HG03457 (cell line): Measurements from ENCODE around the gene OSBPL3.

Experiments used
- ATAC-seq: cut with Tn5 transposase; IDR thresholded peaks from one replicate; pipeline ENCODE4 v1.9.1; 2021; ENCODE audit warnings: moderate number of reproducible peaks; ENCODE audit not compliant: unreplicated experiment

Gene OSBPL3

DNA sequence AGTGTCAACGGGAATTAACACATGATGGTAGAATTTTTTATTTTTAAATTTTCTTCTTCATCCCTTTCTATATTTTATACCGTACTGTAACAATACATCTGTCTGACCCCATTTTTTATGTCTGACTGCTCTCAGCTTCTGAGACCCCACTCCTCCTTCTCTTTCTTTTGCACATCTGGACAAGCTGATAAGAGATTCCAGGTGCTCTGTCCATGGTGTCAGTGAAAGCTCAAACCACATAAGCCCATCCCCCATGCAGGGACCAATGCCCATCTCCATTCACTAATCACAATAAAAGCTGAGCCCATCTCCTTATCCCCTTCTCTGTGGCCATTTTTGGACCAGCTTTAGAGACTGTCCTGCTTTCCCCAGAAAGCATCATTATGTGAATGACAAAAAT lies 231.5 kb downstream of the OSBPL3 start:
- no peak for ATAC-seq
